Hepatocyte (in vitro differentiated cells): ENCODE measurements around the gene NR6A1. TPM values are rescaled to one million over a fixed set of nuclear protein-coding genes. Genes with fewer than 3 reads are reported as not detected.
A peak's percentile ranks its signal among the peaks of the same experiment; 100 is the strongest.

Source experiments
- DNase-seq: peaks from one replicate; pipeline ENCODE4 v3.0.0-alpha.2; 2016; ENCODE audit warnings: low spot score
- H2AFZ ChIP-seq: fragments of 200-600 bp; sonication (generic); 2 replicates; pipeline ENCODE4 v1.6.0; 2016; ENCODE audit warnings: antibody characterized with exemption, mild to moderate bottlenecking
- H3K27ac ChIP-seq: fragments of 200-600 bp; sonication (generic); 2 replicates; pipeline ENCODE4 v1.5.1; 2016; ENCODE audit warnings: mild to moderate bottlenecking
- H3K27me3 ChIP-seq: fragments of 200-600 bp; sonication (generic); 2 replicates; pipeline ENCODE4 v1.6.1; 2016
- H3K36me3 ChIP-seq: fragments of 200-600 bp; sonication (generic); replicated peaks from 2 replicates; pipeline ENCODE4 v1.5.1; 2016; ENCODE audit warnings: low read depth; ENCODE audit not compliant: insufficient read depth
- H3K4me1 ChIP-seq: fragments of 200-600 bp; sonication (generic); 2 replicates; pipeline ENCODE4 v1.5.1; 2016; ENCODE audit warnings: mild to moderate bottlenecking, moderate library complexity; ENCODE audit not compliant: insufficient read depth
- H3K4me2 ChIP-seq: fragments of 200-600 bp; sonication (generic); 2 replicates; pipeline ENCODE4 v1.6.0; 2016
- H3K4me3 ChIP-seq: fragments of 200-600 bp; sonication (generic); 2 replicates; pipeline ENCODE4 v1.5.1; 2016; ENCODE audit warnings: mild to moderate bottlenecking
- H3K79me2 ChIP-seq: fragments of 200-600 bp; sonication (generic); 2 replicates; pipeline ENCODE4 v1.6.0; 2017; ENCODE audit warnings: mild to moderate bottlenecking
- H3K9me2 ChIP-seq: fragments of 200-600 bp; sonication (generic); replicated peaks from 2 replicates; pipeline ENCODE4 v1.6.0; 2017; ENCODE audit warnings: mild to moderate bottlenecking; ENCODE audit not compliant: insufficient read depth
- H3K9me3 ChIP-seq: fragments of 200-600 bp; sonication (generic); 2 replicates; pipeline ENCODE4 v1.5.1; 2016; ENCODE audit warnings: low read depth, mild to moderate bottlenecking
- H4K20me1 ChIP-seq: fragments of 200-600 bp; sonication (generic); 2 replicates; pipeline ENCODE4 v1.6.0; 2016; ENCODE audit warnings: mild to moderate bottlenecking; ENCODE audit not compliant: insufficient read depth, poor library complexity, severe bottlenecking
- CTCF ChIP-seq: fragments of 200-600 bp; sonication (generic); IDR thresholded peaks from 2 replicates; pipeline ENCODE4 v1.5.1; 2016; ENCODE audit warnings: antibody characterized with exemption, mild to moderate bottlenecking; ENCODE audit not compliant: poor library complexity
- EZH2 ChIP-seq: fragments of 200-600 bp; sonication (generic); IDR thresholded peaks from 2 replicates; pipeline ENCODE4 v1.6.1; 2016; ENCODE audit warnings: antibody characterized with exemption, mild to moderate bottlenecking, borderline replicate concordance
- EZH2phosphoT487 ChIP-seq: fragments of 200-600 bp; sonication (generic); IDR thresholded peaks from one replicate; pipeline ENCODE4 v1.6.1; 2018; ENCODE audit warnings: antibody characterized with exemption, mild to moderate bottlenecking, low read depth, moderate library complexity; ENCODE audit not compliant: unreplicated experiment, severe bottlenecking
- WGBS: methylation state at CpG from one replicate; pipeline ENCODE4 v1.1.6; 2016; ENCODE audit warnings: low lambda C conversion rate; ENCODE audit errors: missing lambda C conversion rate; 5-methylcytosine and 5-hydroxymethylcytosine counted together
- polyA plus RNA-seq: library from polyadenylated mRNA; unstranded; fragments of >200 nt; fragmentation: Nextera tagmentation; extraction: Ambion mirVana; gene quantifications from 2 replicates; pipeline ENCODE4 v1.2.1, GENCODE V29; 2016
- total RNA-seq: library from RNA; depleted of rRNA; stranded (reverse); fragments of >200 nt; gene quantifications from 2 replicates; pipeline ENCODE4 v1.2.3, GENCODE V29; 2014

The NR6A1 gene
- total and polyA plus RNA-seq, 2 experiments from 2014 or later, result 1.2 to 4.0 TPM

GRCh38 chr9:124502711-124503702, 268.1 kb downstream of the NR6A1 start:
- no peaks in the 10 kb centered on the region for H4K20me1 ChIP-seq
- no peaks in the 10 kb centered on the region for H3K36me3 ChIP-seq
- H3K27ac ChIP-seq, result no peak overlapping the region
- H3K27me3 ChIP-seq, result peaks cover 64% of the 10 kb centered on the region
- H3K4me2 ChIP-seq, result peak overlapping the region; percentile 80
- H3K4me3 ChIP-seq, result no peak overlapping the region
- no peaks in the 10 kb centered on the region for H3K9me3 ChIP-seq
- H3K79me2 ChIP-seq, result no peaks in the 10 kb centered on the region
- TF ChIP-seq EZH2 (peak; percentile 21), EZH2phosphoT487 (no peak)
- peaks cover 8% of the 10 kb centered on the region for H3K4me1 ChIP-seq
- no peak for DNase-seq
- no peaks in the 10 kb centered on the region for H3K9me2 ChIP-seq
- 11% methylated on average over 59 of the region's 96 CpGs for WGBS
- peak overlapping the region; percentile 52 for H2AFZ ChIP-seq

GRCh38 chr9:124501771-124502320, 269.3 kb downstream of the NR6A1 start:
- H3K4me2 ChIP-seq, result no peak overlapping the region
- H3K36me3 ChIP-seq, result no peaks in the 10 kb centered on the region
- H2AFZ ChIP-seq, result no peak overlapping the region
- DNase-seq, result no peak
- H3K9me3 ChIP-seq, result no peaks in the 10 kb centered on the region
- no peaks in the 10 kb centered on the region for H3K79me2 ChIP-seq
- no peaks in the 10 kb centered on the region for H3K9me2 ChIP-seq
- no peaks in the 10 kb centered on the region for H4K20me1 ChIP-seq
- no peak overlapping the region for H3K27ac ChIP-seq
- H3K27me3 ChIP-seq, result peaks cover 64% of the 10 kb centered on the region
- 78% methylated on average over 11 of the region's 11 CpGs for WGBS
- H3K4me3 ChIP-seq, result no peak overlapping the region
- H3K4me1 ChIP-seq, result peaks cover 8% of the 10 kb centered on the region
- TF ChIP-seq EZH2, result no peak
- no peak for TF ChIP-seq CTCF
- no peak for TF ChIP-seq EZH2phosphoT487

- DNase-seq, result no peak
- no peaks in the 10 kb centered on the region for H4K20me1 ChIP-seq
- H3K4me2 ChIP-seq, result no peak overlapping the region
- peaks cover 64% of the 10 kb centered on the region for H3K27me3 ChIP-seq
- H3K27ac ChIP-seq, result no peak overlapping the region
- H3K79me2 ChIP-seq, result no peaks in the 10 kb centered on the region
- peaks cover 8% of the 10 kb centered on the region for H3K4me1 ChIP-seq
- no peak for TF ChIP-seq CTCF
- TF ChIP-seq EZH2phosphoT487, result no peak
- no peak for TF ChIP-seq EZH2
- no peaks in the 10 kb centered on the region for H3K9me2 ChIP-seq
- no peak overlapping the region for H3K4me3 ChIP-seq
- no peak overlapping the region for H2AFZ ChIP-seq
- H3K9me3 ChIP-seq, result no peaks in the 10 kb centered on the region
- no peaks in the 10 kb centered on the region for H3K36me3 ChIP-seq
- 81% methylated on average over 12 of the region's 12 CpGs for WGBS
Observed at GRCh38 chr9:124500796-124501611, 270.1 kb downstream of the NR6A1 start.
